Immature natural killer cell (primary cell): ENCODE results near the gene NCOA6. TPM values are rescaled to one million over a fixed set of nuclear protein-coding genes. Genes with fewer than 3 reads are reported as not detected.
A peak's percentile ranks its signal among the peaks of the same experiment; 100 is the strongest.
"Not testable (repeated sequence)": the region's sequence is repeated elsewhere in the genome, so short reads cannot be mapped to it uniquely, and the experiment has no call there.

Experiments used
- DNase-seq, 3 donors: peaks; one replicate each; pipeline ENCODE4 v3.0.0; 2022; ENCODE audit warnings: mixed read lengths in 1 of 3
- H3K27ac Mint-ChIP-seq, 6 donors: one replicate each; pipeline ENCODE4 v1.8.0; 2020; ENCODE audit warnings: mixed read lengths in 6 of 6, mild to moderate bottlenecking in 5 of 6, inconsistent platforms in 4 of 6, moderate library complexity in 3 of 6
- H3K27me3 Mint-ChIP-seq, 3 donors: one replicate each; pipeline ENCODE4 v1.8.0; 2020 to 2021; ENCODE audit warnings: low read depth in 3 of 3, mild to moderate bottlenecking in 3 of 3, mixed read lengths in 3 of 3, moderate library complexity in 3 of 3, inconsistent platforms in 1 of 3
- H3K36me3 Mint-ChIP-seq, 3 donors: one replicate each; pipeline ENCODE4 v1.8.0; 2020; ENCODE audit warnings: mixed read lengths in 3 of 3, inconsistent platforms in 2 of 3, mild to moderate bottlenecking in 2 of 3
- H3K4me1 Mint-ChIP-seq, 2 donors: one replicate each; pipeline ENCODE4 v1.8.0; 2020; ENCODE audit warnings: inconsistent platforms in 2 of 2, mild to moderate bottlenecking in 2 of 2, mixed read lengths in 2 of 2, moderate library complexity in 1 of 2
- H3K4me3 Mint-ChIP-seq, 5 donors: one replicate each; pipeline ENCODE4 v1.8.0; 2020; ENCODE audit warnings: mild to moderate bottlenecking in 5 of 5, mixed read lengths in 5 of 5, inconsistent platforms in 3 of 5, moderate library complexity in 3 of 5
- H3K9me3 Mint-ChIP-seq, 6 donors: one replicate each; pipeline ENCODE4 v1.8.0; 2020; ENCODE audit warnings: mild to moderate bottlenecking in 6 of 6, mixed read lengths in 6 of 6, inconsistent platforms in 4 of 6, moderate library complexity in 3 of 6
- polyA plus RNA-seq, 3 donors: library from polyadenylated mRNA; unstranded; fragments of 300-500 nt; fragmentation: Illumina TruSeq; gene quantifications; one replicate each; pipeline ENCODE4 v1.2.3, GENCODE V29; 2021

NCOA6 gene
- polyA plus RNA-seq, 3 donors from 2014 or later, result 0.65 to 17.3 (median 3.0) TPM

DNA sequence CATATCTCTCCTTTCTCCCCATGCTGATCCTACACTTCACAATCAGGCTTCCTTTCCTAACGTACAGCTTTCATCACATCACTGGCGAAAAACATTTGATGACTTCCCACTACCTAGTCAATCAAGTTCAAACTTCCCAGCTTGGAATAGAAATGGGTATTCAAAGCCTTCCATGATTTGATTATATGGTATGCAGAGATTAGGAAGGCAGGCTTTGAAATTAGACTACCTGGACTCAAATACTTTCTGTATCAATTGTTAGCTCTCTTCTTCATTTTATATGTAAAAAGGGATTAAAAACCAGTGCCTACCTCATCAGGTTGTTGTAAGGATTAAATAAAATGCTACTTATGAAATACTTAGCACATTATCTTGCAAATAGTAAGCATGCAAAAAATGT is 7.7 kb downstream of the NCOA6 start:
- Mint-ChIP-seq H3K27me3 (no peaks in the 10 kb centered on the region), H3K9me3 (no peaks in the 10 kb centered on the region), H3K36me3 (peaks cover 0 to 5% (median 0%) of the 10 kb centered on the region in 3 donors), H3K4me3 (no peak overlapping the region), H3K27ac (peak overlapping the region in 1 of 6 donors; percentile 67), H3K4me1 (peaks cover 54 to 69% of the 10 kb centered on the region in 2 donors)
- DNase-seq, result no peak

- Mint-ChIP-seq H3K4me1 (peaks cover 47 to 69% of the 10 kb centered on the region in 2 donors), H3K27ac (no peak overlapping the region)
- DNase-seq, result no peak
These were observed 8.4 kb downstream of the NCOA6 start for GRCh38 chr20:34817072-34817471.

DNA sequence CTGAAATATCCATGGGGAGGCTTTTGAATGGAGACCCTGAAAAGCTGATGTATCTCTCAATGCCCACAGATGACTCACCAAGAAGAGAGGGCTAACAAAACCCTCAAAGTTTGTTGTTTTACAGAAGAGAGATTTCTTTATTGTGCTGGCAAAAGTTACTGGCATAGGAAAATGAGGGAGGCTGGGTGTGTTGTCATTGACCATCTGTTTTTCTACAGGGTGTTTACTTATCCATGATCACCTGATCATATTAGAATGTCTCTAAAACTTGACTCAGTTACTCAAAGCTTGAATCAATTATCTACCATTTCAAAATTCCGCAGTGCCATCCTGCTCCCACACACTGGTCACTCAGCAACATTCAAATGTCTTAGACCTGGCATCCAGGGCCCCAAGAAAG is 9.8 kb downstream of the NCOA6 start:
- Mint-ChIP-seq H3K9me3 (no peaks in the 10 kb centered on the region), H3K27ac (peak overlapping the region in 2 of 6 donors; percentile 12 to 46), H3K36me3 (no peaks in the 10 kb centered on the region), H3K4me3 (no peak overlapping the region), H3K27me3 (no peaks in the 10 kb centered on the region), H3K4me1 (peaks cover 40 to 69% of the 10 kb centered on the region in 2 donors)
- DNase-seq, result no peak

More at GRCh38 chr20:34817072-34817471, 8.4 kb downstream of the NCOA6 start:
- peaks cover 0 to 4% (median 0%) of the 10 kb centered on the region in 3 donors for H3K36me3 Mint-ChIP-seq
- H3K4me3 Mint-ChIP-seq, result no peak overlapping the region
- no peaks in the 10 kb centered on the region for H3K9me3 Mint-ChIP-seq
- no peaks in the 10 kb centered on the region for H3K27me3 Mint-ChIP-seq

- Mint-ChIP-seq H3K4me3 (no peak overlapping the region), H3K27ac (no peak overlapping the region), H3K36me3 (no peaks in the 10 kb centered on the region), H3K4me1 (peaks cover 14 to 47% of the 10 kb centered on the region in 2 donors), H3K27me3 (no peaks in the 10 kb centered on the region), H3K9me3 (no peaks in the 10 kb centered on the region)
- no peak for DNase-seq
These were observed 16.9 kb downstream of the NCOA6 start for GRCh38 chr20:34808583-34808982.

GRCh38 chr20:34807944-34808465 is 17.4 kb downstream of the NCOA6 start:
- not testable (repeated sequence) for H3K27ac Mint-ChIP-seq, H3K4me3 Mint-ChIP-seq, DNase-seq, H3K27me3 Mint-ChIP-seq, H3K9me3 Mint-ChIP-seq, H3K36me3 Mint-ChIP-seq
- peaks cover 14 to 46% of the 10 kb centered on the region in 2 donors for H3K4me1 Mint-ChIP-seq

- Mint-ChIP-seq H3K4me1 (peaks cover 13 to 40% of the 10 kb centered on the region in 2 donors), H3K27me3 (no peaks in the 10 kb centered on the region), H3K36me3 (no peaks in the 10 kb centered on the region), H3K9me3 (no peaks in the 10 kb centered on the region), H3K4me3 (no peak overlapping the region), H3K27ac (peak overlapping the region in 1 of 6 donors; percentile 43)
- DNase-seq, result no peak
These were observed 19.2 kb downstream of the NCOA6 start for GRCh38 chr20:34806255-34806654.

DNA sequence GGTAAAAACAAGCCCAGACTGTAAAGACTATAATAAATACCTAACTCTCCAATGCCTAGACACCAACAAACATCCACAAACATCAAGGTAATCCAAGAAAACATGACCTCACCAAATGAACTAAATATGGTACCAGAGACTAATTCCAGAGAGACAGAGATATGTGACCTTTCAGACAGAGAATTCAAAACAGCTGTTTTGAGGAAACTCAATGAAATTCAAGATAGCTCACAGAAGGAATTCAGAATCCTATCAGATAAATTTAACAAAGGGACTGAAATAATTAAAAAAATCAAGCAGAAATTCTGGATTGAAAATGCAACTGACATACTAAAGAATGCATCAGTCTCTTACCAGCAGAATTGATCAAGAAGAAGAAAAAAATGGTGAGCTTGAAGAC is 26.6 kb downstream of the NCOA6 start:
- Mint-ChIP-seq H3K27ac (peak overlapping the region in 1 of 6 donors; percentile 37), H3K27me3 (no peaks in the 10 kb centered on the region), H3K4me1 (peaks cover 43 to 67% of the 10 kb centered on the region in 2 donors), H3K4me3 (no peak overlapping the region), H3K9me3 (no peaks in the 10 kb centered on the region), H3K36me3 (no peaks in the 10 kb centered on the region)
- no peak for DNase-seq

- H3K27ac Mint-ChIP-seq, result no peak overlapping the region
- no peak overlapping the region for H3K4me3 Mint-ChIP-seq
- no peaks in the 10 kb centered on the region for H3K9me3 Mint-ChIP-seq
- H3K36me3 Mint-ChIP-seq, result no peaks in the 10 kb centered on the region
- H3K27me3 Mint-ChIP-seq, result no peaks in the 10 kb centered on the region
- H3K4me1 Mint-ChIP-seq, result peaks cover 43 to 72% of the 10 kb centered on the region in 2 donors
- DNase-seq, result no peak
These were observed 27.1 kb downstream of the NCOA6 start for GRCh38 chr20:34798328-34798727.

DNA sequence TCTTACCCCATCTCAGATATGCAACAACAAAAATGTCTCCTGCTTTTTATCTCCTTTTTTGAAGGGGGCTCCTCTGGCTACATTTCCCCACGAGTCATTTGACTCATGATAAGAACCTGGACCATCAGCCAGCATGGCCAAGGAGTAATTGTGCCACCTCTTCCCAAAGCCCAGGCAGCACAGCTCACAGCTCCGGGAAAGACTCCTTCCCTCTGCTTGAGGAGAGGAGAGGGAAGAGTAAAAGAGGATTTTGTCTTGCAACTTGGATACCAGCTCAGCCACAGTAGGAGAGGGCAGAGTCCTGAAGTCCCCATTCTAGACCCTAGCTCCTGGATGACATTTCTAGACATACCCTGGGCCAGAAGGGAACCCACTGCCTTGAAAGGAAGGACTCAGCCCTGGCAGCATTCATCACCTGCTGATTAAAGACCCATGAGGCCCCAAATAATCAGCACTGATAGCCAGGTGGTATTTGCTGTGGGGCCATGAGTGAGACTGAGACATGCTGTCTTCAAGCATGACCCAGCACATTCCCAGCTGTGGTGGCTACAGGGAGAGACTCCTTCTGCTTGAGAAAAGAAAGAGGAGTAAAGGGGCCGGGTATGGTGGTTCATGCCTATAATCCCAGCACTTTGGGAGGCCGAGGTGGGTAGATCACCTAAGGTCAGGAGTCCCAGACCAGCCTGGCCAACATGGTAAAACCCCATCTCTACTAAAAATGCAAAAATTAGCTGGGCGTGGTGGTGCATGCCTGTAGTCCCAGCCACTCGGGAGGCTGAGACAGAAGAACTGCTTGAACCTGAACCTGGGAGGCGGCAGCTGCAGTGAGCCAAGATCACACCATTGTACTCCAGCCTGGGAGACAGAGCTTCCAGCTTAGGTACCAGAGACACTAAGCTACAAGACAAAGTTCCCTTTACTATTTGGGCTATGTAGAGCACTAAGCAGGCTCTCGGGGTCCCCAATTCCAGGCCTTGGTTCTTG is 28.1 kb downstream of the NCOA6 start:
- Mint-ChIP-seq H3K9me3 (no peaks in the 10 kb centered on the region), H3K27me3 (no peaks in the 10 kb centered on the region), H3K27ac (no peak overlapping the region), H3K4me1 (peaks cover 44 to 72% of the 10 kb centered on the region in 2 donors), H3K36me3 (no peaks in the 10 kb centered on the region), H3K4me3 (no peak overlapping the region)
- DNase-seq, result no peak

DNA sequence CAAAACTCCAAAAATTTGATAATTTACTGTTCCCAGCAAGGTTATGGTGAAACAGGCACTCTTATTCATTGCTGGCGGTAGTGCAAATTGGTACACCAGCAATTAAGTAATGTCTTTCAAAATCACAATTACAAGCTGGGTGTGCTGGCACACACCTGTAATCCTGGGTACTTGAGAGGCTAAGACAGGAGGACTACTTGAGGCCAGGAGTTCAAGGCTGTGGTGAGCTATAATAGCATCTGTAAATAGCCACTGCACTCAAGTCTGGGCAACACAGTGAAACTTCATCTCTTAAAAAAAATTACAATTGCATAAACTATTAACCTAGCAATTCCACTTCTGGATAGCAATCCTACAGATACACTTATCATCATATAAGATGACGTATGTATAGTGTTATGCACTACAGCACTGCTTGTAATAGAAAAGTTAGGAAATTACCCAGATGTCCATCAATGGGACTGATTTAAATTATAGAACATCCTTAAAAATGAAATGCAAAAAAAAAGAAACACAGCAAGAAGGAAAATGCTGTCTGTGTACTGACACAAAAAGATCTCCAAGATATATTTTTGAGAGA is 31.4 kb downstream of the NCOA6 start:
- no peak overlapping the region for H3K27ac Mint-ChIP-seq

GRCh38 chr20:34792687-34793363 is 32.6 kb downstream of the NCOA6 start:
- Mint-ChIP-seq H3K27ac (peak overlapping the region in 1 of 6 donors; percentile 15), H3K9me3 (no peaks in the 10 kb centered on the region), H3K27me3 (no peaks in the 10 kb centered on the region), H3K4me1 (peaks cover 17 to 34% of the 10 kb centered on the region in 2 donors), H3K4me3 (no peak overlapping the region), H3K36me3 (no peaks in the 10 kb centered on the region)
- no peak for DNase-seq

More for the DNA sequence above, 31.4 kb downstream of the NCOA6 start:
- DNase-seq, result no peak
- Mint-ChIP-seq H3K27me3 (no peaks in the 10 kb centered on the region), H3K9me3 (no peaks in the 10 kb centered on the region), H3K4me1 (peaks cover 25 to 42% of the 10 kb centered on the region in 2 donors), H3K4me3 (no peak overlapping the region), H3K36me3 (no peaks in the 10 kb centered on the region)

DNA sequence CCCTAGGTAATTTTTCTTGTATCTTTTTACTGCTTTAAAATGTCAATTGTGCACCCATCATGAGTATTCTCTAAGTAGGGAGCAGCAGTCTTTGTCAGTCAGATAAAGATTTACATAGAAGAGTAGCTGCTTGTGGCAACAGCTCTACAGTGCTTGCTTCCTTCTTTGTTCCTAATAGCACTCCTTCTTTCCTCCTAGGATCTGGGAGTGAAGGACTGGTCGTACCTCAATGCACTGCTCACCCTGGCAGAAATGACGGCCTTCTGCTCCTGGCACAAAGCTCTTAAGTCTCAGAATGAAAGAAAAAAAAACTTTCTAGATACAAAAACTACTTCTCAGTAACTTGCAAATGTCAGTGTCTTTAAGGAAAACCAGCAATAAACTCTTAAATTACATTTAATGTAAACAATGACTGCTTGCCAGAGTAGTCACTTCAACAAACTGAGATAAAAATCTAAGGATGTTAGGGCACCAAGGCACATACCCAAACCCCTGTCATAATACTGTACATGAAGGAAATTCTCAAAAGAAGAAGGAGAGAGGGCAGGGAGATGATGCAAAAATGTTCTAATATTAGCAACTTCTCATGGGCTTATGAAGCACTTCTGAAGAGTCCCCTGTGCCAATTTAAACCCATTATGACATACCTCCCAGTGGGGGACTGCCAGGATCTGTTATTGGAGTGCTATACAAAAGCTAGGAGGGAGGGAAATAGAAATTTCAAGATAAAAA is 34.0 kb downstream of the NCOA6 start:
- Mint-ChIP-seq H3K36me3 (peaks cover 0 to 2% (median 0%) of the 10 kb centered on the region in 3 donors), H3K4me1 (peaks cover 15 to 29% of the 10 kb centered on the region in 2 donors), H3K27ac (no peak overlapping the region), H3K9me3 (no peaks in the 10 kb centered on the region), H3K27me3 (no peaks in the 10 kb centered on the region), H3K4me3 (no peak overlapping the region)
- no peak for DNase-seq

- Mint-ChIP-seq H3K4me3 (no peak overlapping the region), H3K36me3 (peaks cover 0 to 10% (median 9%) of the 10 kb centered on the region in 3 donors), H3K9me3 (no peaks in the 10 kb centered on the region), H3K27me3 (peaks cover 0 to 4% (median 0%) of the 10 kb centered on the region in 3 donors), H3K4me1 (peaks cover 0 to 2% of the 10 kb centered on the region in 2 donors), H3K27ac (no peak overlapping the region)
- no peak for DNase-seq
These were observed 44.2 kb downstream of the NCOA6 start for GRCh38 chr20:34781220-34781619.
